Right ventricle myocardium inferior (tissue), 1 donor: ENCODE data around the gene NDUFA5. TPM values are rescaled to one million over a fixed set of nuclear protein-coding genes. Genes with fewer than 3 reads are reported as not detected.

Experiments used
- ATAC-seq: fragments of 200-7000 bp; cut with Tn5 transposase; one replicate; pipeline ENCODE4 v1.9.1; 2020; ENCODE audit warnings: mild to moderate bottlenecking, moderate library complexity
- DNase-seq: peaks from one replicate; pipeline ENCODE4 v3.0.0; 2021; ENCODE audit errors: missing footprints
- intact Hi-C: fragments of 100-400 bp; cut with DNase I; formaldehyde crosslinking; loops from one replicate; pipeline ENCODE4 v1.11.0; 2022
- long read RNA-seq: library from polyadenylated mRNA; unstranded; transcript quantifications from one replicate; pipeline ENCODE4 v2.0.0, GENCODE V29; 2021
- total RNA-seq: library from RNA; stranded (reverse); fragmentation: NEBNext Ultra II Directional; extraction: Animal tissue kit (Norgen Biotek cat#: 25700); gene quantifications from one replicate; pipeline ENCODE4 v1.2.1, GENCODE V29; 2021
- donor health status: DM: no; HTN: yes; CAD: no; lungs with severe emphysema.

Gene NDUFA5
- 307 TPM for total RNA-seq
- long read RNA-seq, full-length matches to known transcripts, result 257 of 268 reads
- long read RNA-seq, partial matches to known transcripts, result 3 of 268 reads
- long read RNA-seq, other reads (novel, unspliced or antisense), result 8 of 268 reads

DNA sequence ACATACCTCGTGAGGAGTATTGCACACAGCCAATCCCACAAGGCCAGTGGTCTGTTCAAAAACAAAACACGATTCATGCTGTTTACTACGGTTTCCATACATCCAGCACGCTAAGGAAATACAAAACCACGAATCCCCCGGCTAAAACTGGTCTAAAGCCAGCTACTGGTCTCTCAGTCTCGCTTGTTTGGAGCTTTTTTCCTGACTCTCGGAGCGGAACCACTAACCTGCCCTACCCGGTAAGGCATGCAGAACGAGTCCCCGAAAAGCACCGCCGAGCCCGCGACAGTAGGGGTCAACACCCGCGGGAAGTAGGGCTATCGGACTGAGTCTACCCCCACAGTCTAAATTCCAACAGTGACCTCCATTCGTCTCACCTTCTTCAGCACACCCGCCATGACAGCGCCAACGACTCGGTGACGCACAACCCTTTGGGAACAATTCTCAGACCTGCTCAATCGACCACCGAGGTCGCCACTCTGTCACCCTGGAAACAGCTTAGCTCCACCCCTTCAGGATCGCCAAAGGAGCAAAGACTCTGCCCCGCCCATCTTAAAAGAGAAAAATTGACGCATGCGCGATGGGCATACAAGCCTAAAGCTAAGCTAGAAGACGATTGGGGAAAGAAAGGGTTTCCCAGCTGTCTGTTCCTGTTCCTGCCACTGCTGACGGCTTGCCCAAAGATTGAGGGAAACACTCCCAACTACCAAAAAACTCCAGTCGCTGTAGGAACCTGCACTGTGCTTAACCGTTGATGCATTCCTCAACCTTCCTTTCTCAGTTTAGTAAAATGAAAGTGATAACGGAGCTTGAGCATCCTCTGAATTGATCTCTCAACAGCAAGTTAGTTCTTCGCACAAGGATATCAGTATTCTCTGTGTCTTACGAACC is at the start of gene NDUFA5:
Gene NDUFA5 (minus strand): TSS at position 421 of the 891 bp plus-strand sequence. CDS start 23 bp downstream, at position 398.
- peak; percentile 99 for ATAC-seq
- DNase-seq, result peak; percentile 95
- intact Hi-C loops, result loop anchor here (1.0 to 5.0 kb wide), 2 partner anchors 23 to 80 kb away; partner anchors contain the start of gene IQUB

DNA sequence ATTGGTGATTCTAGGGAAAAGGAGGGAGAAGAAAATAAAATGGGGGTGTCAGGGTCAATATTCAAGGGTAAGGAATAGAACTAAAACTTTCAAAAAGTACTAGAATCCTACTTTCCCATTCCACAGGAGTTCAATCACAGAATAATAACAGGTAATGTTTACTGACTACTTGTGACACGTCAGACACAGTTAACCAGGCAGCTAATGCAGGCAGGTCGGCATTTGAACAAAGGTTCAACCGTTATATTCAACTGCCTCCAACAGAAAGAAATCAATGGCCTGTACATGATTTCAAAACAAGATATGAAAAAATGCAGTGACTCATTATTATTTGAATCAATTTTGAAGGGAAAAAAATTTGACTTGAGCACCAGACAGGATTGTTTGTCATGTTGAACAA is 47.1 kb upstream of the NDUFA5 start:
- DNase-seq (no peak), ATAC-seq (no peak)
- intact Hi-C loops, result no loop called here

DNA sequence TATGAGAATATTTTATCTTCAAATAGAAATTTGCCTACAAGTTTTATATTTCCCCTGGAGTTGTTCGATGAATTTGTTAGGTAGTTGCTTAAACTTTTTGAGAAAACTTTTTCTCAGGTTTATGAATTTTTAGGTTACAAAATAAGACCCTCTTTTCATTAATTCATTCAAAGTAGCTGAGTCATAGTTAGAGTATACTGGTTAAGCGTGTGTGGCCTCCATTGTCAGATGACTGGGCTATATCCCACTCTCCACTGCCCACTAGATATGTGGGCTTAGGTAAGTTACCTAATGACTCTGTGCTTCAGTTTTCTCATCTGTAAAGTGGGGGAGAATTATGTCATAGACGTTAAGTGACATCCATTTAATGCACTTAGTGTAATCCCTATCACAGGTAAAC is 45.0 kb upstream of the NDUFA5 start:
- intact Hi-C loops, result no loop called here
- no peak for DNase-seq
- ATAC-seq, result no peak

DNA sequence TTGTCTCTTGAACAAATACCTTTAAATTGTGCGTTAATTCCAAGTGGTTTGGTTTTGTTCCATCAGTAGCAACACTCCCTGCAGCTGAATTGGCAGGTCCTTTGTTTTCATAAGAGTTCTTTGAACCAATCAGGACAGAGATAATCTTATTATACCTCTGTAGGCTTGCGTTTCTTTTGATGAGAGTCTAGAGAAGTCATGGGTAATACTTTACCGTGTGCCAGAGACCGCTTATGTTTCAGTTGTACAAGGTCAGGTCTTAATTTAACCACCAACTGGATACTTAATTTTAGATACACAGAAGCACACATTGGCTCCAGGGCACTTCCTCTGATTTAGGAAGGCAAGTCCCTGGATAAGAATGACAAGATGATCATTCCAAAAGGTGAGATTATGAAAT is 43.9 kb upstream of the NDUFA5 start, which contains the start of gene ASB15:
Gene ASB15 (plus strand): TSS at position 292 of the 400 bp plus-strand sequence. CDS start 12,682 bp downstream, outside the sequence.
- intact Hi-C loops, result no loop called here
- ATAC-seq (peak; percentile 94), DNase-seq (no peak)

DNA sequence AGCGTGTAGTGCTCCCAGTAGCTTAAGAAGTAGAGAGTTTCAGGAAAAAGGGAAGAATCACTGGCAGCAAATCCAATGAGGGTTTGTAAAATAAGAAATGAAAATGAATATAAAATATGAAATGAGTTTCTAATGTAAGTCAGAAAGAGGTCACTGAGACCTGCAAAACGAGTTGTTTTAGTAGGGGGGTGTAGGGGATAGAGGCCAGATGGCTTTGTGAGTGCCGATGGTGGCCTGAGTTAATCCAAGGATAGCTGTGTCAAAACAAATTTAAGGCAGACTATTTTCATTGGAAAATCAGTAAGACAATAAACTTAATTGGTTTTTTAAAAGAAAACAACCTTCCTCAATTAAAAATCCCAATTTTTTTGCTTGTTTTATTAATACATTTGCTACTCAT is 43.3 kb upstream of the NDUFA5 start:
- ATAC-seq, result no peak
- DNase-seq, result no peak
- intact Hi-C loops, result no loop called here

DNA sequence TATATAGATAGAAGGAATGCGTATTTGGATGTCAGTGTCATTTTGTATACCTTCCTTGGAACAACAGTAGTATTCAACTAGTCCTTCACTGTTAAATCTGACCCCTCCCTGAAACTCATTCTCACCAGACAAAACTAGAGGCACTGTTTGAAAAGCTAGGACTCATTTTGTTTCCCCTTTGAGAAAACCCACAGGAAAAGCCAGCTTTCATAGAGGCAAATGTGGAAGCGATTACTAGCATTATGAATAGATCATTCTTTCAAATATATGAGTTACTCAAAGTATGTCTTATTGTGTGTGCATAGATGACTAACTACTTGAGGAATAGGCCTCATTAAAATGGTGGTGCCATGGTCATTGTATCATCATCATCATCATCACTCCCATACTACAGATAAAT is 42.1 kb upstream of the NDUFA5 start:
- intact Hi-C loops, result loop anchor here (1.0 kb wide), 1 partner anchor 35 kb away; no protein-coding TSS in a partner anchor
- ATAC-seq, result no peak
- DNase-seq, result no peak

DNA sequence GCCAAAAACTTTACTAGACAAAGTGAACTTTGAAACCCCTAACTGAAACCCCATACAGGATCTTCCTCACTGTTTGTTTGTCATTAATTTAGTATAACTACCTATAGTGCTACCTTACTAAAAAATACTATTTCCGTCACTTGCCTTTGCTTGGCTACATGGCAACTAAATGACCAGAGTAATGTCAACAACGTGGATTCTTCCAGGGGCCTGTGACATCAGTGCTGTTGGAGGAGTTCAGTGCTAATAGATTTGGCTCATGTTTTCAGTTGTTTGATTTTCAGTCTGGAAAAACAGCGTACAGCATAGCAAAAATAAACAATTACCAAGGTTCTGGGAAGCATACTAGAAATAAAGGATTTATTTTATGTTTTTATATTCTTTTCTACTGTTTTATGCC is 41.0 kb upstream of the NDUFA5 start:
- ATAC-seq (no peak), DNase-seq (no peak)
- intact Hi-C loops, result loop anchor here (1.0 kb wide), 1 partner anchor 36 kb away; no protein-coding TSS in a partner anchor

DNA sequence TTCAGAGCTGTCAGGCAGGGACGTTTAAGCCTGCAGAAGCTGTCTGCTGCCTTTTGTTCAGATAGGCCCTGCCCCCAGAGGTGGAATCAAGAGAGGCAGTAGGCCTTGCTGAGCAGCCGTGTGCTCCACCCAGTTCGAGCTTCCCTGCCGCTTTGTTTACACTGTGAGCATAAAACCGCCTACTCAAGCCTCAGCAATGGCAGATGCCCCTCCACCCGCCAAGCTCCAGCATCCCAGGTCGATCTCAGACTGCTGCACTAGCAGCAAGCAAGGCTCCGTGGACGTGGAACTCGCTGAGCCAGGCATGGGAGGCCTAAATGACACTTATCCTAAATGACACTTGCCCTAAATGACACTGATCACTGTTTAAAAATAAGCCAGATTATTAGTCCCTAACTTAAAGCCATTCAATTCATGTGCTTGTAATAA is 37.2 kb upstream of the NDUFA5 start:
- ATAC-seq (no peak), DNase-seq (no peak)
- intact Hi-C loops, result no loop called here

DNA sequence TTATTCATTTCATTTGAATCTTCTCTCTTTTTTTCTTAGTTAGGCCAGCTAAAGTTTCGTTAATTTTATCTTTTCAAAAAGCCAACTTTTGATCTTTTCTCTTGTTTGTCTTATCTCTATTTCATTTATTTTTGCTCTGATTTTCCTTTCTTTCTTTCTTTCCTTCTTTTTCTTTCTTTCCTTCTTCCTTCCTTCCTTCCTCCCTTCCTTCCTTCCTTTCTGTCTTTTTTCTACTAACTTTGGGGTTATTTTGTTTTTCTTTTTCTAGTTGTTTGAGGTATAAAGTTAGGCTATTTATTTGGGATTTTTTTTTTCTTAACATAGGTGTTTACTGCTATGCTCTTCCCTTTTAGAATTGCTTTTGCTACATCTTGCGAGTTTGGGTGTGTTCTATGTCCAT is 30.8 kb upstream of the NDUFA5 start:
- intact Hi-C loops, result no loop called here
- DNase-seq, result no peak
- ATAC-seq, result no peak

DNA sequence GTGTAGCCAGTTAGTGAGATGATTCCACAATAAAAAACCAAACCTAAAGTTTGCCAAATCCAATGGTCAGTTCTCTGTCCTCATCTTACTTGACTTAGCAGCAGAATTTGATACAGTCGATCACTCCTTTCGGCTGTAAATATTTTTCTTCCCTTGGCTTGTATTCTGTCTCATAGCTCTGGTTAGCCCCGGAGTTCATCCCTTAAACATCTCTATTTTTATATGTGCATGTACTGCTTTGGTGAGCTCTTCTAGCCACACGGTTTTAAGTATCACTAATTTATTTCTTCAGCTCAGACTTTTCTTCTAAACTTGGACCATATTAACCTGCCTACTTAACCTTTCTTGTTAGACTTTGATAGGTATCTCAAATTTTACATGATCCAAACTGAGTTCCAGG is 26.2 kb upstream of the NDUFA5 start:
- no peak for ATAC-seq
- no peak for DNase-seq
- intact Hi-C loops, result loop anchor here (5.0 kb wide), 1 partner anchor 118 kb away; no protein-coding TSS in a partner anchor

DNA sequence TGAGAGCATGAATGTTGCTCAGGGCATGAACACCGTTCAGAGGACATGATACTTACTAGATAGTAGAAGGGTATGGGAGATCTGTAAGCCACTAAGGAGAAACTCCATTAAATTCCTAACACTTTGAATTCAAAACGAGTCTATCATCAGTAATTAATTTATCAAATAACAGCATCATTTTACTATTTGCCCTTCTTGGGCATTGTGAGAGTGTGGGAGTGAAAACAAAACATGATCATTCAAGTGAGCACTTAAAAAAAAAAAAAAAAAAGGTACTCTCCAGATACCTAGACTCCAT is 23.5 kb upstream of the NDUFA5 start:
- intact Hi-C loops, result loop anchor here (5.0 kb wide), 1 partner anchor 121 kb away; no protein-coding TSS in a partner anchor
- DNase-seq, result no peak
- no peak for ATAC-seq

DNA sequence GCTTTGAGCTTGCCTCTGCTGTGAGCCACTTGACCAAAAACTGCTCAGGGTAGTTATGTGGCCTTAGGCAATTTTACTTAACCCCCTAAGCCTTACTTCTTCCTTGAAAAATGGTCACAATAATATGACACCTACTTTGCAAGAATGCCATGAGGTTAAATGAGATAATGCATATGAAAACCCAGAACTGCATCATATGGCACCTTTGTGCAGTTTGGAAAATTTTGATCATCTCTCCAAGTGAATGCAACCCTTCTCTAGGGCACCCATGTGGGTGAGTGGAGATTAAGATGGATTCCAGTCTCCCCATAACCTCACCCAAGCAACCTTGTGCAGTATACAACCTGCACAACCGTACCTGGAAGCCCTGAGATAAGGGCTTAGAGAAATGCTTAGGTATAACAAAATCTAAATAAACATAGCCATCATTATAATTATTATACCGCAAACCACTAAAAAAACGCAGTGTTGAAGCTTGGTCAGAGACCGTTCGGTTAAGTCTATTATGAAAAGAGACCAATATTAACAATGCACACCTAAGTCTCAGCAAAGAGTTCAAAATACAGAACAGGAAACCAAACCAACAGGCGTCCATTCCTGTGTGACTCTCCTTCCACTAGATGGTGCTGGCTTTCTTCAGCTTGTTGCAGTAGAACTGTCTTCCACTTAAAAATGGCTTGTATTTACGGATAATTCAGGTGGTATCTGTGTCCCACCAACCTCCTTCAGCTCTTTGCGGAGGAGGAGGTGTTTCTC is 23.0 kb upstream of the NDUFA5 start:
- no peak for DNase-seq
- intact Hi-C loops, result loop anchor here (5.0 kb wide), 1 partner anchor 122 kb away; no protein-coding TSS in a partner anchor
- peak; percentile 65 for ATAC-seq

DNA sequence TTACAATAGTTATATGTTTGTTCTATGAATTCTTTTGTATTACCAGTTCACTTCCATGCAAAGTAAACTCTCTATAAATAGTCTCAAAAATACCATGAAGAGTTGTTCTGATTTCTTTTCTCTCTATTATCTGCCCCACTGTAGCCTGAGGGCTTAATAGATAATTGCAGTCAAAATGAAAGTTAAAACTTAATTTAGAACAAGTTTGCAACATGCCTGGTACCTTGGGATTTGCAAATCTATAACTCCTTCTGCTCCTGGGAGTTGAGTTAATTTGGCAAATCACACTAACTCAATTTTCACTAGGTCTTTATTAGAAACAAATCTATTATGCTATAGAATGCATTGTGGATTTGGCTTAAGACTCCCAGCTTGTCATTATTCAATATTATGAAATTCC is 21.8 kb upstream of the NDUFA5 start:
- ATAC-seq, result no peak
- DNase-seq, result no peak
- intact Hi-C loops, result loop anchor here (5.0 kb wide), 1 partner anchor 283 kb away; no protein-coding TSS in a partner anchor

DNA sequence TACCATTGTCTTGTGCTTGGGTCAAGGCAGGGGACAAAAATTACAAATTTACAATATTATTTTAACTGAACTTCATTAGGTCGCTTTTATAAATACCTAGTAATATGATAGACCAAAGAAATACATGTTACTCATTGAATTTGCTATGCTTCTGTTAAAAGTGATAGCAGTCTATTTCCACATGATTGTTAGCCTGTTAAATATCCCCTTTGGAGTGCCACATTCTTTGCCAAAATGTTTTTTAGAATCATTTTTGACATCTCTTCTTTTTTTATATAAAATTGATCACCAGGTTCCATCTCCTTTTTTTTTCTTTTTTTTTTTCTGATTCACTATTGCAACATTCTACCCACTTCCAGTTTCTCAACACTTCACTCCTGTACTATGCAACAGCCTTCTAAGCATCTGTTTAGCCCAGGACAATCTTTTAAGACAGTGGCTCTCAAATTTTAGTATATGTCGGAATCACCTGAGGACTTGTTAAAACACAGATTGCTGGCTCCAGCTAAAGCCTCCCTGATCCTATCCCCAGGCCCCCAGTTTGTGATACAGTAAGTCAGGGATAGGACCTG is 16.4 kb upstream of the NDUFA5 start:
- intact Hi-C loops, result no loop called here
- DNase-seq (no peak), ATAC-seq (no peak)

DNA sequence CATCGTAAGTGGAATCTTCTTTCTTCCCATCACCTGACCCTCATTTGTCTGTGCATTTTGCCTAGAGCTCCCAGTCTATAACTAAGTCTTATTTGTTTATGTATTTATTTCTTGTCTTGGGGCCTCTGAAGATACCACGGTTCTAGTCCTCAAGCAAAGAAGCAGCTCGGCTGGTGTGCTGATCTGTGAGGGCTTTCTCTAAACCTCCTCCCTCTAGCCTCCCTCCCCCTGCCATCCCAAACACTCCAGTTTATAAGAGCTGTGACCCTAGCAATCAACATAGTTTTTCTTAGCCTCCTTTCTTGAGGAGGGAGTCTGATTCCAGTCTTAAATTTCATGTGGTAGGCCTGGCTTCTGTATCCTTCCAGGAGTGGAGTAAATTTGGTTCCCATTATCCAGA is 15.7 kb upstream of the NDUFA5 start:
- DNase-seq (no peak), ATAC-seq (no peak)
- intact Hi-C loops, result no loop called here

DNA sequence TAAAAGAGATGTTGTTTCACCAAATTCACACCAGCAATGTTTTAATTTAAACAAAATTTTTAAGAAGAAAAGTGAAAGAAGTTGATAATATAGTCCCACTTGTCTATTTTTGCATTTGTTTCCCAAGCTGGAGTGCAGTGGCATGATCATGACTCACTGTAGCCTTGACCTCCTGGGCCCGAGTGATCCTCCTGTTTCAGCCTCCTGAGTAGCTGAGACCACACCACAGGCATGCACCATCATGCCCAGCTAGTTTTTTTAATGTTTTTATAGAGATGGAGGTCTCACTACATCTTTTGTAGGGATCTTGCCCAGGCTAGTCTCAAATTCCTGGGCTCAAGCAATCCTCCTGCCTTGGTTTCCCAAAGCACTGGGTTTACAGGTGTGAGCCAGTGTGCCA is 14.1 kb upstream of the NDUFA5 start:
- intact Hi-C loops, result no loop called here
- ATAC-seq (no peak), DNase-seq (no peak)

DNA sequence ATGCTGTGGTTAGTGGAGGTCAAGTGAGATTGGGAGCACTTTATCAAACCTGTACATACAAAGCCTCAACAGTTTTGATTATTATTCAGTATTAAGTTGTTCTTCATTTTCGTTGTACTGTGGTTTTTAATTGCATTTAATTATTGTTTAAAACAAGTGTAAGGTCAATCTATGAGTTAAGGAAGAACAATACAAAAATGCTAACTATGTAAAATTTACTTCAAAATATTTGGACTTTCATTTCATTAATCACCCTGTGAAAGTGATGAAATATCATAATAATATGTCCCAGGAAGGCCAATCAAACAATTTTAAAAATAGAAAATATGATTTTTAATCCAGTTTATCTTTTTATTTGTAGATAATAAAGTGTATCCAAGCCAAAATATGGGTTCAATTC is 13.6 kb upstream of the NDUFA5 start:
- DNase-seq (no peak), ATAC-seq (no peak)
- intact Hi-C loops, result no loop called here

DNA sequence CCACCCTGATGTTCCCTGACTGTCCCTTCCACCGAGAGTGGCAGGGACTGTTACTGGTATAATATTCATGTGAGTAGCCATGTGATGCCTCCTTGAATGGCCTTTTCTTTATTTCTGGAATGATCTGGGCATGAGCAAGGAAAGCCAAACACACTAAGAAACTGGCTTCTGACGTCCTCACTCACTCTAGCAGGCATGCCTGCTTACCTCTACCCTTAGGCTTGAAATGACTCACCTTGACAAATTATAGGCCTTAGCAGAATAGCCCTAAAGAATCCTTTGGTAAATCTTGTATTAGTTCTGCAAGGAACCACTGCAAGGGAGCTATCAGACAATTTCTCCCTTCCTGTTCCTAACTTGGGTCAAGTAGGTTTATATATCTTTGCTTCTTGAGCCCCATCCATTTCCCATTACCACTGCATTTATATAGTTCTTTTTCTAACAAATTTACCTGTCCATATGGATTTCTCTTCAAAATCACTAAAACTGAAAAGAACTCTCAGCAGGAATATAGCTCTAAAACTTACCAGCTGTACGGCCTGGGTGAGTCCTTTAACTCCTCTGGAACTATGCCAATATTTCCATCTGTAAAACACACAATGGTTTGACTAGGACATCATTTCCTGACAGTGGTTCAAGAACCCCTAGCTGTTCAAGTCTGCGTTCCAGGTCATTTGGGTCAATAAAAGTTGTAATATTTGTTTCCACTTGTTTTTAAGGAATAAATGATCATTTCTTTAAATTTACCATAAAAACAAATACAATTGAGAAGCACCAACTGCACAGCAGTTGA is 13.0 kb upstream of the NDUFA5 start:
- no peak for DNase-seq
- intact Hi-C loops, result no loop called here
- ATAC-seq, result no peak
